GM18858 (cell line): Measurements from ENCODE around the gene MTSS2.

Source experiments
- ATAC-seq: cut with Tn5 transposase; IDR thresholded peaks from one replicate; pipeline ENCODE4 v1.9.1; 2021; ENCODE audit not compliant: unreplicated experiment

MTSS2 gene

DNA sequence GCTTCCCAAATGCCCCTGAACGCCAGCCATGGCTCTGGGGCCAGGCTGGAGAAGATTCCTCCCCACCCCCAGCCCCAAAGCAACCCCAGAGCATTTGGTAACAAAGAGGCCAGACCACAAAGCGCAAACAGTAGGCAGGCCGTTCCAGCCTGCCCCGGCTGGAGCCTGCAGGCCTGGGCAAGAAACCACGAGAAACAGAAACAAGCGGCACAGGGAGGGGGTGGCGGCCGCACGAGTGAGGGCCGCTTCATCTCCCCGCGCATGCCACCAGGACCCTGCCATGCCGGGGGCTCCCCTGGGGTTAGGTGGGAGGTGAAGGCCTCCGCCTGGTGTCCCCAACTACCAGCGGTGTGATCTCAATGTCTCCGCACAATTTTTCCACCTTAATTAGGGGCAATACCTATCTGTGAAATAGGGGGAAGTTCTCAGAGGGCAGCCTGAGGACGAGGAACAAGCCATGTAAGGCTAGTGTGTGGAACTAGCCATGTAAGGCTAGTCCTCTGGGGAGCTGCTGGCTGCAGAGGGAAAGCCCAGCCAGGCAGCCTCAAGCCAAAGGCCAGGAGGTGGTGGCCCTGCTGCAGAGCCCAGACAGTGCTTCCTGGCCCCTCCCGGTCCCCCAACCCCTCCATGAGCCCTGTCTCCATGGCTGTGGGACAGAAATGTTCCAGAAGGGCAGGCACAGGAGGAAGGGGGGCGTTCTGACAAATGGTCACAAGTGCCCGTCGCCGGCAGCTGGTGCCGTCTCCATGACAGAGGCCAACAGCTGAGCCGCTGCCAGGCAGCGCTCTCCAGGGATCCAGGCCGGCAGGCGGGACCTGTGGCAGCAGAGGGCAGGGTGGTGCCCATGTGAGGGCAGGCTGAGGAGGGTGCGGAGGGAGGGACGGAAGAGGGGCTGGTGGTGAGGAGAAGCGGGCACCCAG lies 14.5 kb upstream of the MTSS2 start:
- ATAC-seq, result no peak

DNA sequence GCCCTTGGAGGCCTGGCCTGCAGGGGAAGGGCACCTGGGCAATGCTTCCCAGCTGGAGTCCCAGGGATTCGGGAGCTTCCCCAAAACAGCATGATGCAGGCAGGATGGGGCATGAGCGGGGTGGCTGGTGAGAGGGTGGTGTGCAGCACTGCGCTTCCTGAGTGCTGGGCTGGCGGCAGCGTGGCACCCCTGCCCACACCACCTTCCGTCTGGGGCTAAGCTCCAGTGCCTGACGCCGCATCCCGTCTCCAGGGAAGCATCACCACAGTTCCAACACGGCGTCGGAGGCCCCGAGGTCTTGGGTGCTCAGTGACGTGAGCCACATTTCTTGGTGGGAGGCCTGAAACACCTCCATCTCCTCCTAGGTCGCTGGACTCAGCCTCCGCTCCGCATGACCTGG lies 13.8 kb upstream of the MTSS2 start:
- no peak for ATAC-seq

DNA sequence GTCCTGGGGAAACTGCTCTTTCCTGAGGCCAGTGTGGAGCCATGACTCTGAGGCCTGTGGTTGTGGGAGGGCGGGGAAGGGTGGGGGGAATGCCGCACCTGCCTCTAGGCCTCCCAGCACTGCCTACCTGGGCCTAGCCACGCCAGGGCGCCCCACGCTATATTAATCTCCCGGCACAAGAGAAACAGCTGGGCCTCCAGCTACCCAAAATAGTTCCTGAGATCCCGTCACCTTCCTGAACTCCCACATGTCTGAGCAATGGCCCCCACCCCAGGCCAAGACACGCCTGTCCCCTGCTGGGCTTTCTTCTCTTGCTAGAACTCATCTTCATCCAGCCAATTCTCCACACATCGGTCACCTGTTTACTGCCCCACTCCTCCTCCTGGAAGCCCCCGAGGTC lies 13.0 kb upstream of the MTSS2 start:
- ATAC-seq, result no peak

DNA sequence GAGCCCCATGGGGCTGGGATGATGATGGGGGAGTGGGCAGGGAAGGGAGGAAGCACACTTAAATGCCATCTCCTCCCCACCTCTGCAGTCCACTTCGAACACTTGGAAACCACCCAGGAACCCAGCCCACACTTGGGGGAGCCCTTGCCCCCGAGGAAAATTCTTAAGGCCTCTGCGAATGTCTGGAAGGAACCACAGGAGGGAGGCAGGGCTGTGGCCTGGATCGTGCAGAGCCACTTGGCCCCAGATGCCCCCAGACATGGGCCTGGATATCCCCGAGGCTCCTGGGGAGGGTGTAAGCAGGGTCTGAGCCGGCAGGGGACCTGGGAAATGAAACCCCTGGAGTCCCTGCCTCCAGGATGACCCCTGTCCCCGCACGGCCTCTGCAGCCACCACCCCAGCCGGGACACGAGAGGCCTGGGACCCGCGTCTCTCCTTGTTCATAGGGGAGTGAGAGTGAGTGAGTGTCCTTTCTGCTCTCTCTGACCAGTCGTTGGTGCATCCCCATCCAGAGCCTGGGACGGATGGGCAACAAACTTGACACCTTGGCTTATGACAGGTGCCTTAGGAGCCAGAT lies 11.8 kb upstream of the MTSS2 start:
- no peak for ATAC-seq

DNA sequence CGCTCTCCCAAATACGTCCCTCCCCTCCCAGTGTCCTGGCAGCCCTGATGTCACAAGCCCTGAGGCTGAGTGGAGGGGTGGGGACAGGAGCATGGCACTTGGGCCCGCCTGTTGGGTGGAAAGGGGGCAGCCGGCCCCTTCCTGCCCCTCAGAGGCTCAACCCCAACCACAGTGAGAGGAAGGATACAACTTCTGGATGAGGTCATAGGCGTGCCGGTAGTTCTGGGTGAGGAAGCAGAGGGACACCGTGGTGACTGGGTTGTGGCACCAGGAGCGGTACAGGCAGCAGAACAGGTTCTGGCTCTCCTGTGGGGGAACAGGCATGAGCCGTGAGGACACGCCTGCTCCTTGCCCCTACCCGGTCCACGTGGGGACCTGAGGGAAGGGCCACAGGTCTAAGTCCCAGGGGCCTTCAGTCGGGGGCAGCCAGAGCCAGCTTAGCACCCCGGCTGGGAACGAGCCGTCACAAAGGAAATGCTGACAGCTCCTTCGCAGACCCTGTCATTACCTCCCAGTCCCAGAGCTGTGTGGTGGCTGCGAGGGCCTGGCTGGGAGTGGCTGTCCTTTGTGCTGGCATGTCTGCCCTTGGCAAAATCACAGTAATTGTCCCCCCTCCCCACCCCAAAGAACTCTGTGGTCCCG lies 11.2 kb upstream of the MTSS2 start:
- ATAC-seq, result no peak

DNA sequence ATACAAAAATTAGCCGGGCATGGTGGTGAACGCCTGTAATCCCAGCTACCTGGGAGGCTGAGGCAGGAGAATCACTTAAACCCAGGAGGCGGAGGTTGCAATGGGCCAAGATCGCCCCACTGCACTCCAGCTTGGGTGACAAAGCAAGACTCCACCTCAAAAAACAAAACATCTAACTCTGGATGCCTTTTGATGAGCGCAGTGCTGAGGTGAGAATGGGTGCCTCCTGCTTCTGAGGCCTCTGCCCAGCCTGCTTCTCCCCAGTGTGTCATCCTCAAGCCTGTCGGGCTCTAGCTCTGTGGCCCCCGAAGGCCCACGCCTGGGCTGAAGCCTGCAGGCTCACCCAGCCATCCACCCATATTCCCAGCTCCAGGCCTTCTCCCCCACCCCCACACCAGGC lies 10.5 kb upstream of the MTSS2 start:
- no peak for ATAC-seq

DNA sequence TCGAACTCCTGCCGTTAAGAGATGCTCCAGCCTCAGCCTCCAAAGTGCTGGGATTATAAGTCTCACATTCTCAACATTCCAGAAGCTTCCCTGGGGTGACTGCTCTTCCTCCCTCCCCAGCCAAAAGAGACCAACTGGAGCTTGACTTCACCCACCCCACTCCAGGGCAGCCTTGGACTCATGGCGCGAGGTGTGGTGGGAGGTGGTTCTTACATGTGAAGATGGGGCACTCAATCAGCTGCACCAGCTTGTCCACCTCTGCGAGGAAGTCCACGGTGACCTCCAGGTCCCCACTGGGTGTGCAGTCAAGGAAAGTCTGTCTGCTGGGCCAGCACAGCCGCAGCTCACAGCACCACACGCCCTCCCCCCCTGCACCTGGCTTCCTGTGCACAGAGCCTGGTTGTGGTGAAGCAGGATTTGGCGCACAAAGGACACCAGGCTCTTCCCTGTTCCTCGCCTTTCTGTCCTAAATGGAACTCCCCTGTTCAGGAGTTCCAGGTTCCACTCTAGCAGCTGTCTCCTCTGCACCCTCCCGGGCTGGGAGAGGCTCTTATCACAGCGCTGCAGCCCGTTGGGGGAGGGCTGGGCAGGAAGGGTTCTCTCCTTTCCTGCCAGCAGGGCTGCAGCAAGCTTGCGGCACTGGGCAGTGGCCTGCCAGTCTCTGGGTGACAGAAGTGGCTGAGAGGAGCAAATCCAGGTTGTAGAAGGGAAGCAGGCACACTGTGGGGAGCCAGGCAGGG lies 9.6 kb upstream of the MTSS2 start:
- ATAC-seq, result no peak

DNA sequence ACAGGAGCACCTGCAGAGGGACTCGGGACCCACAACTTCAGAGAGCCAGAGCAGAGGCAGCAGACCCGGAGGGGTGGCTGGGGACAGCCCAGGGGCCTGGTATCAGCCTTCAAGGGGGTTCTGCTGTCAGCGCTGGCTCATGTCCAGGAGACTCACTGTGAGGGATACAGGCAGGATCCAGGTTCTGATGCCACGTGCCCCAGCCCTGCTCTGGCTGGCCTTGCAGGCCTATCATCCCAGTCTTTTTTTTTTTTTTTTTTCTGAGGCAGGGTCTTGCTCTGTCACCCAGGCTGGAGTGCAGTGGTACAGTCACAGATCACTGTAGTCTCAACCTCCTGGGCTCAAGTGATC lies 9.0 kb upstream of the MTSS2 start:
- no peak for ATAC-seq

DNA sequence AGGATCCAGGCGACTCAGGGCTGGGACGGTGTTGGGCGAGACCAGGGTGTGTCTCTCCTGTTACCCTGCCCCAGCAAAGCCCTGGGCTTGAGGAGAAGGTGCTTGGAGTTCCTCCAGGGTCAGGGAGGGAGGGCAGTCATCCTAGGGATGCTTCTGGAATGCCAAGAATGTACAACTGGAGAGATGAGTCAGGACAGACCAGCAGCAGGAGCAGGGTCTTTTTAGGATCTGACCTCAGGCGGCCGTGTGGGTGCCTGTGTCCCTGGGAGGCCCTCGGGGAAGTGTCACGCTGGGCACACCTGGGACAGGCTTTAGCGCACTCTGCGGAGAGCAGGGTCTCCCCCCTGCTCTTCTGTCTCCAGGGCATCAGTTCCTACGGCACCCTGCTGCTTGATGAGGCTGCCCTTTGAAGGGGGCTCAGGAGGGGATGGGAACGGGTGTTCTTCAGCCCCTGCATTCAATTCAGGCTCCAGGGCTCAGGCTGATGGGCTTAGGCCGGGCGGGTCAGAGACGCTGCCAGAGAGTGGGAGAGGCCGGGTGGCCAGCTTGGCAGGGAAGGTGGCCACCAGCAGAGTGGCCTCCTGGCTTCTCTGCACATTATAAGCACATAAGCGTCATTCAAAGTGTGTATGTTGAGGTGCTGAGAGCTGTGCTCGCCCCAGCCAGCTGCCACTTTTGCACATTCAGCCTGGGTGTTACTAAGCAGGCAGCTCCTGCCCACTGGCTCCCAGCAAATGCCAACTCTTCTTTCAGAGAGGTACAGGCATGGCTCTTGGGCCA lies 8.4 kb upstream of the MTSS2 start:
- ATAC-seq, result no peak

DNA sequence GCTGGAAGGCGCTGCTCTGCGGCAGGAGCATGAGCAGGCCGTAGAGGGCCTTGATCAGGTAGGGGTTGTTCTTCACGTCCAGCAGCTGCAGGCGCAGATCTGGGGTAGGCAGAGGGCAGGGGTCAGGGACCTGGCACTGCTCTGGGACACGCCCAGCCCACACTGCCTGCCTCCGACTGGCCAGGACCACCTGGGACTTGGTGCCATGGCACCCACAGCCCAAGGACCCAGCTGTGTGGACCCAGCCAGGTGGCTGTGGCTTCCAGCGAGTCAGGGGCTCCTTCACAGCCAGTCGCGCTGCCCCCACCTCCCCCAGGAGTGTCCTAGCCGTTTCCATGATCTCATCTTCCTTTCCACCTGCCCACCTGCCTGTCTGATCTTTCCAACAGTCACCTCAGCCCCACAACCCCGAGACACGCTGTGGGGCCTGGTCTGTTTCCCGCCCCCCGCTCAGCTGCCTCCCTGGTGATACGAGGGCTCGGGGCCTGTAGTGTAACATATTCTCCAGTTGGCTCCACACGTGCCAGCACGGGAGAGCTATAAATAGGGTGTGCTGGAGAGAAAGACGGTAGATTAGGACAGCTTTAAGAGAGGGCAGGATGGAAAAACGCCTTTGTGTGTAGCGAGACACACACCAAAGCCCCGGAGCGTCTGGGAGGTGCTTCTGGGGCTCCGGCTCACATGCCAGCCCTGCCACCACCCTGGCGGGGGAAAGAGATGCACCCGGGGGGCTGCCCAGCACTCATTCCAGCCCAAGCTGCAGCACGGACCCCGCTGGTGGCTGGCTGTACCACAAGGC lies 7.2 kb upstream of the MTSS2 start:
- no peak for ATAC-seq

DNA sequence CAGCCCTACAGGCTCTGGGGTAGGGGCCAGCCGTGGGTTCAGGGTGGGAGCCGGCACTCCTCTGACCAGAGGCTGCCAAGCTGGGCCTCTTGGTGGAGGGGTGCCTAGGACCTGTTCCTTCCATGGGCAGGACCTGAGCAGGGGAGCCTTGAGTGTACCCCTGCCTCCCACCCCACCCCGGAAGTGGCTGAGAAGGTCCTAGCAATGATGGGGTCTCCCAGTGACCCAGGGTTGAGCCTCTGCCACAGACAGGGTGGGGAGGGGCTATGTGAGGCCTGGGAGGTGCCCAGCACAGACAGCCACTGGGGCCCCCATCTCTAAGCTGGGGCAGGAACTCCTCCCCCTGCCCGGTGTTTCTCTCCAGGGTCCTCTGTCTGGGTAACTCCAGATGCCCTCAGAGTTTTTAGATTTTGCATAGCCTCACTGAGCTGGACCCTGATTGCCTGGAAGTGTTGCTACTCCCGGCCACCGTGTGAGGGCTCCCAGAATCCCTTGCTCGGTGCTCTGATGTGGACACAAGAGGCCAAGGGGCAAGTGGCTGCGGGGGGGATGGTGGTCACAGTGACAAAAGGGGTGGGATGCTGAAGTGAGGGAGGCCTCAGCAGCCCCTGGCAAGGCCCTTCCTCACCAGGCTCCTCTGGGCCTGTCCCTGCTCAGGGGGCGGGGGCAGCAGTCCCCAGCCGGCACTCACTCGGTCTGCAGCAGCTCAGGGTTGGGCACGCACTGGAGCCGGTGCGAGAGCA lies 6.4 kb upstream of the MTSS2 start:
- ATAC-seq, result no peak

DNA sequence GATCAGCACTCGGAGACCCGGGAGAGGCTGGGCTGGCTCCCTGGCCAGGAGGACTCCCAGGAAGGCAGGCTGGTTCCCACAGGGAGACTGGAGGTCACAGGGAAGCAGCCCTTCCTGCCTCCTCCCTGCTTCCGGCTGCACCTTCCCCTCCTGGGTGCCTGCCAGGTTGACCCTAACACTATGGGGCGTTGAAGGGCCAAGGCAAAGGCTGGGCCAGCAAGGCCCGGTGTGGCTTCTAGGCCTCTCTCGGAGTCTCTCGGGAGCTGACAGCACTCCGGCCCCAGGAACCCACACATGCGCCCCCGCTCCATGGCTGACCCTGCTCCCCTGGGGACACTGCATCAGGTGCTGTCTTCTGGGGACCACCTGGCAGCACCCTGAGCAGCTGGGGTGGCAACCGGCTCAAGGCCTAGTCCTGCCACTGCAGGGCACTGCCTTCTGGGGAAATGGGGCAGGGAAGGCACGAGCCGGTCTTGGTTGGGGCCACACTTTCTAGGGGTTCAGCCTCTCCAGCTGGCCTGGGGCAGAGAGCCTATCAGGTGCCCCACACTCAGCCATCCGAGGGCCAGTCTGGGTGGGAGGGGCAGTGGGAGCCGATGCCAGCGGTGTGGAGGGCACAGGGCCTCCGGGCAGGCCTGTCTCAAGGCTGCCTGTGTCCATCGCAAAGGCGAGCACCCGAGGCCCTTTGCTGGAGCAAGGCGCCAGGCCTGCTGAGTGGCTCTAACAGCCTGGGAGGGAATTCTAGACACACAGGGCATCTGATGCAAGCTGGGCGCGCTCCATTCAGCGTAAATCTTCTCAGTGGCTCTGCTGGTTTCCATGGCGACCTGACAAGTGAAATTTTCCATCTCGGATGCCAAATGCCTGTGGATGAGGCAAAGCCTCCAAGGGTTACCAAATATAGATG lies 5.6 kb upstream of the MTSS2 start:
- ATAC-seq, result no peak

DNA sequence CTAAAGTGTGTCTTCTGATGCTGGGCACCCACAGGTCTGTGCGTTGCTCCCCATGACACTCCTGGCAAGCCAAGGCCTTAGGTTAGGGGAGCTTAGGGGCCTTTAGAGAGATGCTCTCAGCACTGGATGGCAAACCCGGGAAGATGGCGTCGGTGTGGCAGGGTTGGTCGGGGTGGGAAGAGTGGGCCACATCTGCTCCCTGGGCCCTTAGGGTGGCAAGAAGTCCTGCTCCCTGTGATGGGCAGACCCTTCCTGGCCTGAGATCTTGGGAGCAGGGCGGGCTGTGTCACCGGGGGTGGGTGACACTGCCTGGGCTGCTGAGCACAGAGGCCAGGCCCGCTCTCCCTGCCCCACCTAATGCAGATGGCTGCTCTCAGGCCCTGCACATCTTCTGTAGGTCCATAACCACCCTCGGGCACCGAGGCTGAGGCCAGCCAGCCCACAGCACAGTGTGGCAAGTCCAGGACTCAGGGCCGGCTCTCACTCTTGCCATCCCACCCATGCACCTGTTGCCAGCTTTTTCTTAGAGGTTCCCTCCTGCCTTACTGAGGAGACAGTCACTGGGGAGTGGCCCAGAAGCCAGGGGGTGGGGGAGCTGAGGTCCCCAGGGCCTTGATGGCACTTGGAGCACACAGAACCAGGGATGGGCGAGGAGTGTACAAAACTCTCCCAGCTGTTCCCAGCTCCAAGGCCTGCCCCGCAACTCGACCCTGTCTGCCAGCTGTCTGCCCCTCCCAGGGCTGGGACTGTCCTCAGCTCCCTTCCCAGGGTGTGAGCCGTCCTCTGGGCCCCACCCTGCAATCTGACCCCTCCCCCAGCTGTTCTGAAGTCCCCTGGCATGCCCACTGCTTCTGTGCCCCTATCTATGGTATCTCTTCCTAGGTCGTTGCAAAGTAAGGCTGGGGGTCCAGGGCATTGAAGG lies 4.4 kb upstream of the MTSS2 start:
- no peak for ATAC-seq

DNA sequence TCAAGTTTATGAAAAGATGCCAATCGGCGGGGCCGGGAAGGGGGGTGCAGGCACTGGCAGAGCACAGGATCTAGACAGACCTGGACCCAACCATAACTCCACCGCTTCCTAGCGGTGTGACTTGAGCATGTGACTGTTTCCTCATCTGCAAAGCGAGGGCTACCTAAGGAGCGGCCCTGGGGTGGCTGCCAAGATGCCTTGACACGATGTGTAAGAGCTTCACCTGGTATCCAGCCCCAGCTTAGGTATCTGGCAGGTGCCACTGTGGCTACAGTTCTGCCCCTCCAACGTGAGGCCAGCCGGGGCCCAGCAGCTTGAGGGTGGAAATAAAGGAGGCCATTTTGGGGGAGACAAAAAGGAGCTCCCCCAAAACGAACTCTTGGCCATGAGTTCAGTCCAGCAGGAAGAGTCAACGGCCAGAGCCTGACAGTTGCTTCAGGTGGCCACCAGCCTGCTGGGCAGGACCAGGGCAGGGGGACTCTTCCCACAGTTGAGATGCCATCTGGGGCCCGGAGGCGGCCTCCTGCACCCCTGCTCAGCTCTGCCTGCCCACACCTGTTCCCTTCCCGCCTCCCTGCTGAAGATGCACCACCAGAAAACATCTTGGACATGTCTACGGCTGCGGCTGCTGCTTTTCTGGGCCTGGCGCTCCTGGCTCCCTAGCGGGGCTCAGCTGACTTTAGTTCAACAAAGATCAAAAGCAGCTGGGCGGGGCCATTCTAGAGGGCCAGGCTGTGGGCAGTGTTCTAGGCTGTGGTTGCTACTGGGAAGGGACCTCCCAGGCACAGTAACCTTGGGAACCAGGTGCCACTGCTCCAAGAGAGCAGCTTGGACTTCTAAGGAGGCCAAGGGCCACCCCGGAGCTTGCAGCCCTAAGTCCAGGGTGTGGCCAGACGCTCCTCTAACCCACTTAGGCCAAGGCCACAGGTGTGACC lies 3.4 kb upstream of the MTSS2 start:
- ATAC-seq, result no peak

DNA sequence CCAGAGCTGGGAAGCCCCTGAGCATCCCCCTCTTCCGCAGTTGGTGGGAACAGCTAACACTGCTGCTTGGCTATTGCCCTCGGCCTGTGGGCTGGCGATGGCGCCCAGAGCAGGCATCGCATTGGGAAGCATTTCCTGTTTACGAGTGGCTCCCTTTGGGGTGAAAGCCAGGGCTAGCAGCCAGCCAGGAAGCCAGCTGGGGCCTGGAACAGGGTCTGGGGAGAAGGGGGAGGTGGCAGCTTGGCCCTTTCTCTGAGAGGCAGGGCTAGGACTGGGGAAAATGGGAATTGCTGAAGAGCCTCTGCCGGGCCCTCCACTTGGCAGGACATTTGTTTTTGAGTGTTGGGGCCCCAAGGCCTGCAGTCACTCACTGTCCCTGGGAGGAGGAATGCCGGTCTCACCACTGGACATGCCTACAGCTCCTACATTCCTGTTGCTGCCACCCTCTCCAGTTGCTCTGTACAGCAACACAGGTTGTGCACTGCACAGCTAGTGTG lies 2.4 kb upstream of the MTSS2 start:
- ATAC-seq, result no peak

DNA sequence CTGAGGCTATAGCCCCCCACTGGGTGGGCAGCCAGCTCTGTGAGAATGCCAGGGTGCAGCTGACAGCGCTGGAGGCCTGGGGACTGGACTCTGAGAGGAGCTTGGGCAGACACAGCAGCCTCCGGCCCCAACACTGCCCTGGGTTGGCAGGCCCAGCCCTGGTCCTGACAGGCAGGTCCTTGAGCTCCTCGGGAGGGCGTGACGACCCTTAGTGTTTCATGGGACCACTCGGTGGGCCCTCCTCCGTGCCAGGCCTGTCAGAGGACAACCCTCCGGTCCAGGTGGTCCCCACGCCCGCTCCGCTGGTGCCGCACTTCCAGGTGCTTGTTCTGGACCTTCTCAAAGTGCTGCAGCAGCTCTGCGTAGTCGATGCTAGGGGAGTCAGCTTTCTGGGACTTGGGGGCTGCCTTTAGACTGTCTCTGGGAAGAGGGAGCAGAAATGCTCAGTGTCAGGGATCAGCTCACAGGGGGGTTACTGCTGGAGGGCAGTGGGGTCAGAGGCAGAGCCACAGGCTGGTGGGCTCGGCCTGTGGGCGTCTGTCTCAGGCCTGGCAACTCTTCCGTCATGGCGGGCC lies 1.9 kb upstream of the MTSS2 start:
- no peak for ATAC-seq
